Lung (tissue), 12 donors: ENCODE measurements around the gene WDR64. TPM values are rescaled to one million over a fixed set of nuclear protein-coding genes. Genes with fewer than 3 reads are reported as not detected.

Experiments
- ATAC-seq: fragments of 200-7000 bp; cut with Tn5 transposase; one replicate; pipeline ENCODE4 v1.9.1; 2020; ENCODE audit warnings: moderate number of reproducible peaks; ENCODE audit not compliant: insufficient read depth, low FRiP score
- DNase-seq, 3 donors: peaks; one replicate each; pipeline ENCODE4 v3.0.0-alpha.2; 2013 to 2017
- H3K27ac ChIP-seq, 2 donors: one replicate each; pipeline ENCODE4 v1.5.1; 2013; ENCODE audit warnings: mild to moderate bottlenecking in 2 of 2, moderate library complexity in 2 of 2, control low read depth in 1 of 2, inconsistent platforms in 1 of 2, low read depth in 1 of 2, low read length in 1 of 2
- H3K27me3 ChIP-seq, 3 donors: one replicate each; pipeline ENCODE4 v1.5.1; 2013; ENCODE audit warnings: low read length in 2 of 3; ENCODE audit not compliant: control insufficient read depth in 3 of 3, insufficient read depth in 3 of 3
- H3K36me3 ChIP-seq, 4 donors: one replicate each; pipeline ENCODE4 v1.5.1; 2013; ENCODE audit warnings: low read length in 4 of 4, mild to moderate bottlenecking in 1 of 4, moderate library complexity in 1 of 4; ENCODE audit not compliant: control insufficient read depth in 4 of 4, insufficient read depth in 4 of 4
- H3K4me1 ChIP-seq, 5 donors: one replicate each; pipeline ENCODE4 v1.5.1; 2013; ENCODE audit warnings: low read length in 5 of 5, mild to moderate bottlenecking in 2 of 5, moderate library complexity in 1 of 5; ENCODE audit not compliant: control insufficient read depth in 5 of 5, insufficient read depth in 5 of 5
- H3K4me3 ChIP-seq: one replicate; pipeline ENCODE4 v1.5.1; 2013; ENCODE audit warnings: mild to moderate bottlenecking, control low read depth, moderate library complexity
- H3K9ac ChIP-seq, 2 donors: one replicate each; pipeline ENCODE4 v1.5.1; 2013; ENCODE audit warnings: low read length in 2 of 2, control low read depth in 1 of 2; ENCODE audit not compliant: insufficient read depth in 1 of 2
- H3K9me3 ChIP-seq, 4 donors: one replicate each; pipeline ENCODE4 v1.5.1; 2013; ENCODE audit warnings: low read length in 3 of 4, mild to moderate bottlenecking in 1 of 4, moderate library complexity in 1 of 4; ENCODE audit not compliant: control insufficient read depth in 4 of 4, insufficient read depth in 3 of 4
- WGBS, 2 donors: extraction: QIAGEN DNeasy Blood & Tissue Kit; methylation state at CpG; one replicate each; pipeline ENCODE4 v1.1.7; 2013; 5-methylcytosine and 5-hydroxymethylcytosine counted together
- polyA plus RNA-seq, 2 donors: library from polyadenylated mRNA; stranded (reverse); fragments of 200-250 nt; gene quantifications; one replicate each; pipeline ENCODE4 v1.2.1, GENCODE V29; 2013
- total RNA-seq, 2 donors: library from RNA; depleted of rRNA in 1 of 2; stranded (reverse); fragments of >200 nt in 1 of 2; gene quantifications; one replicate each; pipeline ENCODE4 v1.2.1, GENCODE V29; 2014 to 2021
- TF ChIP-seq, protein P1 (sequence below): IDR thresholded peaks from 2 replicates; pipeline ENCODE4 v1.5.1; 2012; ENCODE audit warnings: mild to moderate bottlenecking; ENCODE audit errors: control extremely low read depth, extremely low read depth
- donor health status: control.
- donor health status: control.
- donor health status: Bipolar disorder and iron deficiency.
- donor health status: healthy.
- donor health status: DM: yes; HTN: yes; CAD: no.

WDR64 gene
- total and polyA plus RNA-seq, 4 donors = not detected

DNA sequence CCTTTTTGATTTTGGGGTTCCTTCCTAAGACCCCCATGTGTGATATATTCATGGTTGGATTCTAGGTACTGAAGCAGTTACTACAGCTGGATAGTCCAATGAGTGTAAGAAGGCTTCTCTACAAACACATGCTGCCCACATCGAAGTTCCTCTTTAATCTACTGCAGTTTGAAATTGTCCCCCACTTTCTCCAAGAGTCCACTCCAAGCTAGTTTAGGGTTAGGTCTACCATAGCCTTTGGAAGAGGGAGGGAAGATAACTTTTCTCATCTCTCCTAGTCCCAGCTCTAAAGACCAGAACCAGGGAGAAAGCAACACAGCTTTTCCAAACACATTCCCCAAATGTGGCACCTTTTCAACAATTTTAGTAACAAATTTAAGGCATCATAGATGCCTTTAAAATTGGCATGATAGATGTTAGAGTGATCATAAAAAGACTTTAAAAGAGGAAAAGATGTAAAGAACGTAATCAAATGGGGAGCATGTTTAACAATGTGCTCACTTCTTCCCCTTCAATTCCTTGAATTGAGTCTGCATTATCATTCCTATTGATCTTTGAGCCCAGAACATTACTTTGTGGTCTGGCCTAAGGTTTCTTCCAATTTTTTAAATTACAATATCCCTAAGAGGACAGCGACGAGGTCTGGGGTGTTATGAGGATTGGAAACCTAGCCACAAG is 194.9 kb downstream of the WDR64 start:
- no peak for DNase-seq
- no peak overlapping the region for H3K4me3 ChIP-seq
- H3K4me1 ChIP-seq = peaks cover 0 to 23% (median 5%) of the 10 kb centered on the region in 5 donors
- peaks cover 0 to 3% (median 0%) of the 10 kb centered on the region in 3 donors for H3K27me3 ChIP-seq
- no peak for ATAC-seq
- H3K9ac ChIP-seq = peak overlapping the region in 1 of 2 donors; percentile 90
- no peaks in the 10 kb centered on the region for H3K9me3 ChIP-seq
- TF ChIP-seq, protein P1, sequence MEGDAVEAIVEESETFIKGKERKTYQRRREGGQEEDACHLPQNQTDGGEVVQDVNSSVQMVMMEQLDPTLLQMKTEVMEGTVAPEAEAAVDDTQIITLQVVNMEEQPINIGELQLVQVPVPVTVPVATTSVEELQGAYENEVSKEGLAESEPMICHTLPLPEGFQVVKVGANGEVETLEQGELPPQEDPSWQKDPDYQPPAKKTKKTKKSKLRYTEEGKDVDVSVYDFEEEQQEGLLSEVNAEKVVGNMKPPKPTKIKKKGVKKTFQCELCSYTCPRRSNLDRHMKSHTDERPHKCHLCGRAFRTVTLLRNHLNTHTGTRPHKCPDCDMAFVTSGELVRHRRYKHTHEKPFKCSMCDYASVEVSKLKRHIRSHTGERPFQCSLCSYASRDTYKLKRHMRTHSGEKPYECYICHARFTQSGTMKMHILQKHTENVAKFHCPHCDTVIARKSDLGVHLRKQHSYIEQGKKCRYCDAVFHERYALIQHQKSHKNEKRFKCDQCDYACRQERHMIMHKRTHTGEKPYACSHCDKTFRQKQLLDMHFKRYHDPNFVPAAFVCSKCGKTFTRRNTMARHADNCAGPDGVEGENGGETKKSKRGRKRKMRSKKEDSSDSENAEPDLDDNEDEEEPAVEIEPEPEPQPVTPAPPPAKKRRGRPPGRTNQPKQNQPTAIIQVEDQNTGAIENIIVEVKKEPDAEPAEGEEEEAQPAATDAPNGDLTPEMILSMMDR = no peak
- WGBS, 2 donors = 85 to 88% methylated on average over 4 of the region's 4 CpGs
- H3K27ac ChIP-seq = peak overlapping the region in 1 of 2 donors; percentile 24
- H3K36me3 ChIP-seq = peaks cover 0 to 4% (median 0%) of the 10 kb centered on the region in 4 donors

DNA sequence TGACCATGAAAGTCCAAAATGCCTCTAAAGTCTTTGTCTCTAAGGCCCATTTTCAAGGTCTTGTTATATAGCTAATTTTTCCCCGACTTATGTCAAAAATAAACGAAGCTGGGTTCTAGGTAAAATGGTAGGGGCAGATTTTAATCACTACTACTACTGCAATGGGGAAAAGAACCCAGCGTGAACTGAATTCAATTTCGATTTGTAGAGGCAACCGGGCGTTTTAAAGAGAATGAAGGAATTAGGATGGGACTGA is 195.4 kb downstream of the WDR64 start:
- no peaks in the 10 kb centered on the region for H3K9me3 ChIP-seq
- DNase-seq = no peak
- H3K27ac ChIP-seq = peak overlapping the region; percentile 24 to 100
- TF ChIP-seq, protein P1 = no peak
- ATAC-seq = no peak
- peaks cover 0 to 23% (median 5%) of the 10 kb centered on the region in 5 donors for H3K4me1 ChIP-seq
- peaks cover 0 to 3% (median 0%) of the 10 kb centered on the region in 3 donors for H3K27me3 ChIP-seq
- H3K9ac ChIP-seq = peak overlapping the region in 1 of 2 donors; percentile 90
- peaks cover 0 to 4% (median 0%) of the 10 kb centered on the region in 4 donors for H3K36me3 ChIP-seq
- peak overlapping the region; percentile 97 for H3K4me3 ChIP-seq
- 11 to 12% methylated on average over 6 of the region's 6 CpGs for WGBS, 2 donors

DNA sequence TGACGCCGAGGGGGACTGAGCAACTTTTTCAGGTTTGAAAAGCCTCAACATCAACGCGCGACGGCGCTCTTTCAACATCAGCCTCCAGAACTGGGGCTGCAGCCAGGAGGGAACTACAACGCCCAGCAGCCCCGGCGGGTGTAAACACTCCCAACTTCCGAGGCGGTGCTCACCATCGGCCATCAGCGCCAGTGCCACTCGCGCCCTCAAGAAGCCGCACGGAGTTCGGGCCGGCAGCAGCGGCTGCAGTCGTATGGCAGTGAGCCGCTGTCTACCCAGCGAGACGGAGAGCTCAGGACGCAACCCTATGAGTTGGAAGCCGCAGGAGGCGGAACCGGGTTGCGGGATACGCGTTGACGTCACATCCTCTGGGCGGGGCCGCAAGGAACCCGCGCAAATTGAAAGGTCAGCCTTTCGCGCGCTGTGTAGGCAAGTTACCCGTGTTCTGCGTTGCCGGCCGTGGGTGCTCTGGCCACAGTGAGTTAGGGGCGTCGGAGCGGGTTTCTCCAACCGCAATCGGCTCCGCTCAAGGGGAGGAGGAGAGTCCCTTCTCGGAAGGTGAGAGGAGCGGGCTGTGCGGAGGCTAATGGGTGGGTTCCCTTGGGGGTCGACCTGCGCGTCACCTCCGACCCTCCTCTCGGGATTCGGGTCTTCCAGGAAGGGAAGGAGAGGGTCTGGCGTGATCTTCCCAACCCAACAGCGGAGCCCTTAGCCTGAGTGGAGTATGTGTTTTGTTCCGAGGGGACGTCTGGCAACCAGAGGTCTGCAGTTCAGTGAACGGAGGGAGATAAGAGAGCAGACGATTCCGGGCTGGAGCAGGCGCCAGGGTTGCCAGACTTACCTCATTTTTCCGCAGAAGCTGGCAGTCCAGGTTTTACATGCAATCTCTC is 196.0 kb downstream of the WDR64 start, which contains the start of gene EXO1:
Gene EXO1 (plus strand): TSS at position 409 of the 890 bp plus-strand sequence. CDS start 2,222 bp downstream, outside the sequence.
- ATAC-seq (peak; percentile 97), DNase-seq (peak; percentile 95 to 97 (median 97))
- WGBS, 2 donors = 0 to 1% methylated on average over 67 to 68 of the region's 68 CpGs

More for the DNA sequence above, 196.0 kb downstream of the WDR64 start, which contains the start of gene EXO1:
- Histone ChIP-seq H3K27me3 (peaks cover 0 to 1% (median 0%) of the 10 kb centered on the region in 3 donors), H3K9ac (peak within 1 kb of the TSS; percentile 43 to 90), H3K36me3 (peaks cover 0 to 4% (median 0%) of the 10 kb centered on the region in 4 donors), H3K4me3 (peak within 1 kb of the TSS; percentile 97), H3K9me3 (no peaks in the 10 kb centered on the region), H3K27ac (peak within 1 kb of the TSS; percentile 98 to 100), H3K4me1 (peaks cover 0 to 23% (median 5%) of the 10 kb centered on the region in 5 donors)
- TF ChIP-seq, protein P1 = peak; percentile 34
